Measurements from ENCODE around the gene RNF225.

- TF ChIP-seq POLR2A (IDR thresholded peaks at IDR 0.05) (no peak), POLR2AphosphoS5 (IDR thresholded peaks at IDR 0.05) (no peak), CTCF (IDR thresholded peaks at IDR 0.05) (no peak)
Measured at GRCh38 chr19:58351990-58352755, 43.3 kb upstream of the RNF225 start.
